GM13977 (cell line): ENCODE results near the gene KRT85.
A peak's percentile ranks its signal among the peaks of the same experiment; 100 is the strongest.
"Not testable (repeated sequence)": the region's sequence is repeated elsewhere in the genome, so short reads cannot be mapped to it uniquely, and the experiment has no call there.

Source experiments
- DNase-seq: peaks from one replicate; pipeline ENCODE4 v3.0.0; 2012; ENCODE audit warnings: low spot score
- CTCF ChIP-seq: IDR thresholded peaks from 2 replicates; pipeline ENCODE4 v1.5.1; 2012; ENCODE audit warnings: mild to moderate bottlenecking, control low read depth; ENCODE audit not compliant: insufficient read depth; ENCODE audit errors: extremely low read depth, missing control alignments
- in situ Hi-C: fragments of 300-500 bp; cut with MboI; formaldehyde crosslinking; loops from one replicate; pipeline ENCODE4 v1.12.0; 2022; ENCODE audit warnings: low sequenced_read_pairs, low pct_unique_long_range_greater_than_20kb, mixed read lengths, inconsistent platforms; ENCODE audit not compliant: unreplicated experiment

Gene KRT85

GRCh38 chr12:52319097-52319496 lies 48.2 kb downstream of the KRT85 start:
- in situ Hi-C loops = no loop called here
- TF ChIP-seq CTCF = no peak
- DNase-seq = no peak

- no peak for TF ChIP-seq CTCF
- no peak for DNase-seq
- in situ Hi-C loops = no loop called here
Measured at GRCh38 chr12:52318241-52318990, 48.9 kb downstream of the KRT85 start.

GRCh38 chr12:52317468-52318052 lies 49.7 kb downstream of the KRT85 start:
- in situ Hi-C loops = no loop called here
- no peak for DNase-seq
- no peak for TF ChIP-seq CTCF

GRCh38 chr12:52316701-52317100 lies 50.6 kb downstream of the KRT85 start:
- in situ Hi-C loops = no loop called here
- DNase-seq = no peak
- TF ChIP-seq CTCF = no peak

- no peak for TF ChIP-seq CTCF
- in situ Hi-C loops = no loop called here
- DNase-seq = no peak
Measured at GRCh38 chr12:52316290-52316689, 51.0 kb downstream of the KRT85 start.

- DNase-seq, in situ Hi-C loops: not testable (repeated sequence)
- TF ChIP-seq CTCF = peak; percentile 46
Measured at GRCh38 chr12:52315721-52316120, 51.6 kb downstream of the KRT85 start.

- DNase-seq = no peak
- in situ Hi-C loops = no loop called here
- no peak for TF ChIP-seq CTCF
Measured at GRCh38 chr12:52314511-52314910, 52.8 kb downstream of the KRT85 start.
